ENCODE data around the gene CCNH.

Gene CCNH

GRCh38 chr5:87404359-87404758 lies 8.4 kb downstream of the CCNH start:
- no peak for TF ChIP-seq CTCF (IDR thresholded peaks at IDR 0.05; ENCODE audit: borderline replicate concordance, insufficient read depth, low read depth, low read length)
- no peak overlapping the region for H3K4me3 ChIP-seq (ENCODE audit: low read depth, low read length)

- no peak for TF ChIP-seq CTCF (IDR thresholded peaks at IDR 0.05; ENCODE audit: borderline replicate concordance, insufficient read depth, low read depth, low read length)
- no peak overlapping the region for H3K4me3 ChIP-seq (ENCODE audit: low read depth, low read length)
Measured at GRCh38 chr5:87403899-87404298, 8.8 kb downstream of the CCNH start.

- TF ChIP-seq CTCF (IDR thresholded peaks at IDR 0.05; ENCODE audit: borderline replicate concordance, insufficient read depth, low read depth, low read length): no peak
- H3K4me3 ChIP-seq (ENCODE audit: low read depth, low read length): no peak overlapping the region
Measured at GRCh38 chr5:87403409-87403808, 9.3 kb downstream of the CCNH start.

- no peak for TF ChIP-seq CTCF (IDR thresholded peaks at IDR 0.05; ENCODE audit: borderline replicate concordance, insufficient read depth, low read depth, low read length)
- no peak overlapping the region for H3K4me3 ChIP-seq (ENCODE audit: low read depth, low read length)
Measured at GRCh38 chr5:87401626-87402025, 11.1 kb downstream of the CCNH start.

DNA sequence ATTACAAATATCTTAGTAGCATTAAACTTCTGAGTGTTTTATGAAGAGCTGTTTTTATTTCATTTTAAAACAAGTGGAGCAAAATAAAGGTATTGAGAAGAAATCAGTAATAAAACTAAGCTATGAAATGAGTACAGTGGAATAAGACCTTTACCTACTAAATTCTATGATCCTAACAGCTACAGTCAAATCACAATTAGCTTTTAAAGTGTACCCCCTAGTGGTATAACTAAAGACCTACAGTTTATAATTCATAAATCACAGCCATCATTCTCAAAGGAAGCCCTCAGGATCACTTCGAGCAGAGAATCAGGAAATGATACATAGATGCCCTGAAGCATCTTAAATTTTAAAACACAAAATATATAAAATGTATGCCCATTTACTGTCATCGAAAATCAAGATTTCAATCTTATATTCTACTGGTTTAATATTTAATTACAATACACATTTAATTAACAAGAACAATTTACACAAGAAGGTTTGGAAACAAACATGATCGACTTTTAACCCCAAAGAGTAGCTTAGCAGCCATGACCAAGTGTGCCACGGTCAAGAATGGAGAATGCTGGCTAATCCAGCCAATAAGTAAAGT lies 12.3 kb downstream of the CCNH start:
- TF ChIP-seq CTCF (IDR thresholded peaks at IDR 0.05; ENCODE audit: borderline replicate concordance, insufficient read depth, low read depth, low read length): peak; percentile 10; the same call in 1 of the 2 replicates
- H3K4me3 ChIP-seq (ENCODE audit: low read depth, low read length): no peak overlapping the region

DNA sequence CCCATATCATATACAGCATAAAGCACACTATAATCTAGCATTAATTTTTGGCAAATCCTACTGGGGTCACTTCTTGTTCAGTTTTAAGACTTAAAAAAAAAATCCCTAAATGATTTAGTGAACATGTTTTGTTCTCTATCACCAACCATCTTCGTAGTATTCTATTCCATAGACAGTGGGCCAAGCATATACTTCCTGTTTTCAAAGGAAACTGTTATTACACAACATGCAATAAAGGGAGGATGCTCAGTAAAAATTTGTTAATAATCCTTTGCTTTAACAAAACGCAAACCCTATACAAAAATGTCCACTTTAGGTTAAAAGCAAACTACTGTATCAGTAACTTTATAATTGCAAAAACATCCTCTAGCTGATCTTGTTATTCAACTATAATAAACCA lies 13.0 kb downstream of the CCNH start:
- TF ChIP-seq CTCF (IDR thresholded peaks at IDR 0.05; ENCODE audit: borderline replicate concordance, insufficient read depth, low read depth, low read length): no peak
- H3K4me3 ChIP-seq (ENCODE audit: low read depth, low read length): no peak overlapping the region

GRCh38 chr5:87398981-87399614 lies 13.6 kb downstream of the CCNH start:
- H3K4me3 ChIP-seq (ENCODE audit: low read depth, low read length): no peak overlapping the region
- no peak for TF ChIP-seq CTCF (IDR thresholded peaks at IDR 0.05; ENCODE audit: borderline replicate concordance, insufficient read depth, low read depth, low read length)

Measured in GM12875 (cell line).